Neural cell (in vitro differentiated cells): ENCODE results near the gene S100A2. TPM values are rescaled to one million over a fixed set of nuclear protein-coding genes. Genes with fewer than 3 reads are reported as not detected.

Source experiments
- H2AFZ ChIP-seq: fragments of 200-600, 300-800 bp; sonication (generic), shearing (Covaris generic); 2 replicates; pipeline ENCODE4 v1.6.0; 2014; ENCODE audit warnings: low read depth, mild to moderate bottlenecking, antibody characterized with exemption, low read length, moderate library complexity
- H3F3A ChIP-seq: fragments of 200-600 bp; shearing (Covaris generic); 2 replicates; pipeline ENCODE4 v1.6.1; 2016; ENCODE audit warnings: mild to moderate bottlenecking, moderate library complexity, mixed read lengths, antibody characterized with exemption, low read length; ENCODE audit not compliant: insufficient read depth, poor library complexity, severe bottlenecking
- H3K27ac ChIP-seq: fragments of 200-600, 300-800 bp; sonication (generic), shearing (Covaris generic); 2 replicates; pipeline ENCODE4 v1.5.1; 2014; ENCODE audit warnings: mild to moderate bottlenecking, low read length, moderate library complexity
- H3K27me3 ChIP-seq: fragments of 300-800, 200-600 bp; sonication (generic), shearing (Covaris generic); 2 replicates; pipeline ENCODE4 v1.6.0; 2014; ENCODE audit warnings: mild to moderate bottlenecking, low read depth, low read length, moderate library complexity; ENCODE audit not compliant: insufficient read depth
- H3K36me3 ChIP-seq: fragments of 300-800, 200-600 bp; sonication (generic), shearing (Covaris generic); 2 replicates; pipeline ENCODE4 v1.5.1; 2014; ENCODE audit warnings: mild to moderate bottlenecking, antibody characterized with exemption, low read length, moderate library complexity; ENCODE audit not compliant: insufficient read depth
- H3K4me2 ChIP-seq: fragments of 300-800, 200-600 bp; sonication (generic), shearing (Covaris generic); 2 replicates; pipeline ENCODE4 v1.6.0; 2014; ENCODE audit warnings: mild to moderate bottlenecking, low read length
- H3K4me3 ChIP-seq: fragments of 300-800, 200-600 bp; sonication (generic), shearing (Covaris generic); 2 replicates; pipeline ENCODE4 v1.5.1; 2014; ENCODE audit warnings: mild to moderate bottlenecking, low read length, moderate library complexity
- H3K79me2 ChIP-seq: fragments of 200-600 bp; shearing (Covaris generic); replicated peaks from 2 replicates; pipeline ENCODE4 v1.6.0; 2014; ENCODE audit warnings: mild to moderate bottlenecking, low read length, moderate library complexity; ENCODE audit not compliant: insufficient read depth
- H3K9ac ChIP-seq: fragments of 300-800, 200-600 bp; sonication (generic), shearing (Covaris generic); 2 replicates; pipeline ENCODE4 v1.6.1; 2016; ENCODE audit warnings: mild to moderate bottlenecking, low read length, mixed read lengths
- H3K9me2 ChIP-seq: fragments of 200-600 bp; shearing (Covaris generic); 2 replicates; pipeline ENCODE4 v1.6.1; 2016; ENCODE audit warnings: mild to moderate bottlenecking, low read length, mixed read lengths; ENCODE audit not compliant: insufficient read depth
- H3K9me3 ChIP-seq: fragments of 200-600, 300-800 bp; sonication (generic), shearing (Covaris generic); 2 replicates; pipeline ENCODE4 v1.6.1; 2016; ENCODE audit warnings: mild to moderate bottlenecking, mixed run types, low read length, moderate library complexity, mixed read lengths
- H4K20me1 ChIP-seq: fragments of 200-600 bp; shearing (Covaris generic); 2 replicates; pipeline ENCODE4 v1.6.1; 2016; ENCODE audit warnings: mild to moderate bottlenecking, mixed run types; ENCODE audit not compliant: insufficient read depth
- CTCF ChIP-seq: fragments of 450-650 bp; IDR thresholded peaks from 2 replicates; pipeline ENCODE4 v1.5.1; 2014; ENCODE audit warnings: antibody characterized with exemption, mild to moderate bottlenecking, moderate library complexity; ENCODE audit not compliant: poor library complexity, severe bottlenecking
- EP300 ChIP-seq: fragments of 450-650 bp; conservative IDR thresholded peaks from 2 replicates; pipeline ENCODE4 v1.6.1; 2014; ENCODE audit warnings: antibody characterized with exemption, mild to moderate bottlenecking, moderate library complexity; ENCODE audit not compliant: poor library complexity, severe bottlenecking
- EZH2 ChIP-seq: fragments of 200-600, 300-800 bp; shearing (Covaris generic), sonication (generic); IDR thresholded peaks from 2 replicates; pipeline ENCODE4 v1.6.1; 2014; ENCODE audit warnings: antibody characterized with exemption, low read length, borderline replicate concordance, mild to moderate bottlenecking; ENCODE audit not compliant: insufficient read depth, poor library complexity, severe bottlenecking
- MXI1 ChIP-seq: fragments of 450-650 bp; conservative IDR thresholded peaks from 2 replicates; pipeline ENCODE4 v1.6.1; 2014; ENCODE audit warnings: antibody characterized with exemption, mild to moderate bottlenecking; ENCODE audit not compliant: poor library complexity, severe bottlenecking
- POLR2AphosphoS5 ChIP-seq: IDR thresholded peaks from 2 replicates; pipeline ENCODE4 v1.6.1; 2012
- RAD21 ChIP-seq: fragments of 450-650 bp; conservative IDR thresholded peaks from 2 replicates; pipeline ENCODE4 v1.6.1; 2014; ENCODE audit warnings: antibody characterized with exemption, mild to moderate bottlenecking, moderate library complexity
- SMC3 ChIP-seq: fragments of 450-650 bp; conservative IDR thresholded peaks from 2 replicates; pipeline ENCODE4 v1.6.1; 2014; ENCODE audit warnings: antibody characterized with exemption, mild to moderate bottlenecking, moderate library complexity; ENCODE audit not compliant: poor library complexity
- TAF1 ChIP-seq: IDR thresholded peaks from 2 replicates; pipeline ENCODE4 v1.6.1; 2012; ENCODE audit warnings: low read depth
- polyA plus RNA-seq: library from polyadenylated mRNA; depleted of rRNA; stranded (reverse); fragments of >200 nt; gene quantifications from 2 replicates; pipeline ENCODE4 v1.2.3, GENCODE V29; 2014
- TF ChIP-seq, protein P1 (sequence below): IDR thresholded peaks from 2 replicates; pipeline ENCODE4 v1.6.1; 2012; ENCODE audit warnings: borderline replicate concordance

The S100A2 gene
- polyA plus RNA-seq, 1 donor from 2014 or later: not detected

DNA sequence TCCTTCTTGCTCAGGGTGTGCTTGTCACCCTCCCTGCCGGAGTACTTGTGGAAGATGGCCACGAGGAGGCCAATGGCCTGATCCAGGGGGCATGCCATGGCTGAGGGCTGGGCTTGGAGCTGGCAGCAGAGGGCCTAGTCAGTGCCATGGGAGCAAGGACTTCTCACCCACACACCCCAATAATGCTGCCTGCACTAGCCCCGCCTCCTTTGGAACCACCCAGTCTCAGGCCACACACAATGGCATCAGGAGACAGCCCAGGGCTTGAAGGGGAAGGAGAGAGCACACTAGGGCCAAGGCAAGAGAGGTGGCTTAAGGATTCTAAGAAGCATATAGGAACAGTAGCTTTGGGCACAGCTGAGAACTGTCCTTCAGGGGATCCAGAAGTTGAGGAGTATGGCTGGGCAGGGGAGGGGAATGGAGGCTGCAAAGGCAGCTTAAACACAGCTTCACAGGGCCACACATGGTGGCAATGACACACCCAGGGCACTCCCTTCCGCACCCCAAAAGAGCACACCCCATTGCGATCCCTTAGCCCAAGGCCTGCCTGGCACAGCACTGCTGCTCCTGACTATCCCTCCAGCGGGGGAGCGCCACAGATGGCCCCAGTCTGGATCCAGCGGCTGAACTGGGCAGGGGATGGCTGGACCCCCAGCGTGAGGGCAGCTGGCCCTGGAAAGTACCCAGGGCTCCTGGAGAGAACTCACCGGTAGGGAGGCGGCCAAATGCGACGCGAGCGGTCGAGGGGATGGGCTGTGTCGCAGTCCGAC lies 30.2 kb downstream of the S100A2 start, which contains the start of gene S100A6:
Gene S100A6, minus strand, starts transcription at position 750 of the 770 bp plus-strand sequence. Its CDS starts 652 bp downstream, at position 98.
- Histone ChIP-seq H3K4me2 (no peak within 1 kb of the TSS), H3K79me2 (no peaks in the 10 kb centered on the region), H3K4me3 (peak within 1 kb of the TSS; percentile 48), H2AFZ (no peak within 1 kb of the TSS), H3K9me2 (no peaks in the 10 kb centered on the region), H3K36me3 (no peaks in the 10 kb centered on the region), H3K27ac (no peak within 1 kb of the TSS), H3F3A (no peaks in the 10 kb centered on the region), H3K27me3 (peaks cover 5% of the 10 kb centered on the region), H4K20me1 (no peaks in the 10 kb centered on the region), H3K9me3 (no peaks in the 10 kb centered on the region), H3K9ac (no peak within 1 kb of the TSS)
- TF ChIP-seq POLR2AphosphoS5 (no peak), MXI1 (no peak)

- Histone ChIP-seq H3F3A (no peaks in the 10 kb centered on the region), H3K9me2 (no peaks in the 10 kb centered on the region), H3K4me2 (no peak overlapping the region), H3K4me3 (no peak overlapping the region), H3K9ac (no peak overlapping the region), H3K27me3 (peaks cover 5% of the 10 kb centered on the region), H3K79me2 (no peaks in the 10 kb centered on the region), H3K36me3 (no peaks in the 10 kb centered on the region), H4K20me1 (no peaks in the 10 kb centered on the region), H3K9me3 (no peaks in the 10 kb centered on the region), H3K27ac (no peak overlapping the region), H2AFZ (no peak overlapping the region)
- no peak for TF ChIP-seq RAD21
- TF ChIP-seq EP300: no peak
- TF ChIP-seq POLR2AphosphoS5: no peak
- TF ChIP-seq TAF1: no peak
- no peak for TF ChIP-seq MXI1
- no peak for TF ChIP-seq EZH2
- TF ChIP-seq, protein P1, sequence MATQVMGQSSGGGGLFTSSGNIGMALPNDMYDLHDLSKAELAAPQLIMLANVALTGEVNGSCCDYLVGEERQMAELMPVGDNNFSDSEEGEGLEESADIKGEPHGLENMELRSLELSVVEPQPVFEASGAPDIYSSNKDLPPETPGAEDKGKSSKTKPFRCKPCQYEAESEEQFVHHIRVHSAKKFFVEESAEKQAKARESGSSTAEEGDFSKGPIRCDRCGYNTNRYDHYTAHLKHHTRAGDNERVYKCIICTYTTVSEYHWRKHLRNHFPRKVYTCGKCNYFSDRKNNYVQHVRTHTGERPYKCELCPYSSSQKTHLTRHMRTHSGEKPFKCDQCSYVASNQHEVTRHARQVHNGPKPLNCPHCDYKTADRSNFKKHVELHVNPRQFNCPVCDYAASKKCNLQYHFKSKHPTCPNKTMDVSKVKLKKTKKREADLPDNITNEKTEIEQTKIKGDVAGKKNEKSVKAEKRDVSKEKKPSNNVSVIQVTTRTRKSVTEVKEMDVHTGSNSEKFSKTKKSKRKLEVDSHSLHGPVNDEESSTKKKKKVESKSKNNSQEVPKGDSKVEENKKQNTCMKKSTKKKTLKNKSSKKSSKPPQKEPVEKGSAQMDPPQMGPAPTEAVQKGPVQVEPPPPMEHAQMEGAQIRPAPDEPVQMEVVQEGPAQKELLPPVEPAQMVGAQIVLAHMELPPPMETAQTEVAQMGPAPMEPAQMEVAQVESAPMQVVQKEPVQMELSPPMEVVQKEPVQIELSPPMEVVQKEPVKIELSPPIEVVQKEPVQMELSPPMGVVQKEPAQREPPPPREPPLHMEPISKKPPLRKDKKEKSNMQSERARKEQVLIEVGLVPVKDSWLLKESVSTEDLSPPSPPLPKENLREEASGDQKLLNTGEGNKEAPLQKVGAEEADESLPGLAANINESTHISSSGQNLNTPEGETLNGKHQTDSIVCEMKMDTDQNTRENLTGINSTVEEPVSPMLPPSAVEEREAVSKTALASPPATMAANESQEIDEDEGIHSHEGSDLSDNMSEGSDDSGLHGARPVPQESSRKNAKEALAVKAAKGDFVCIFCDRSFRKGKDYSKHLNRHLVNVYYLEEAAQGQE: no peak
- TF ChIP-seq SMC3: no peak
- no peak for TF ChIP-seq CTCF
Measured at GRCh38 chr1:153534925-153535241, 30.8 kb downstream of the S100A2 start.
